ENCODE measurements around the gene PRSS2. TPM values are rescaled to one million over a fixed set of nuclear protein-coding genes. Genes with fewer than 3 reads are reported as not detected.
"Not testable (repeated sequence)": the region's sequence is repeated elsewhere in the genome, so short reads cannot be mapped to it uniquely, and the experiment has no call there.

Gene PRSS2
- total RNA-seq, 1 donor from 2014 or later: not detected

DNA sequence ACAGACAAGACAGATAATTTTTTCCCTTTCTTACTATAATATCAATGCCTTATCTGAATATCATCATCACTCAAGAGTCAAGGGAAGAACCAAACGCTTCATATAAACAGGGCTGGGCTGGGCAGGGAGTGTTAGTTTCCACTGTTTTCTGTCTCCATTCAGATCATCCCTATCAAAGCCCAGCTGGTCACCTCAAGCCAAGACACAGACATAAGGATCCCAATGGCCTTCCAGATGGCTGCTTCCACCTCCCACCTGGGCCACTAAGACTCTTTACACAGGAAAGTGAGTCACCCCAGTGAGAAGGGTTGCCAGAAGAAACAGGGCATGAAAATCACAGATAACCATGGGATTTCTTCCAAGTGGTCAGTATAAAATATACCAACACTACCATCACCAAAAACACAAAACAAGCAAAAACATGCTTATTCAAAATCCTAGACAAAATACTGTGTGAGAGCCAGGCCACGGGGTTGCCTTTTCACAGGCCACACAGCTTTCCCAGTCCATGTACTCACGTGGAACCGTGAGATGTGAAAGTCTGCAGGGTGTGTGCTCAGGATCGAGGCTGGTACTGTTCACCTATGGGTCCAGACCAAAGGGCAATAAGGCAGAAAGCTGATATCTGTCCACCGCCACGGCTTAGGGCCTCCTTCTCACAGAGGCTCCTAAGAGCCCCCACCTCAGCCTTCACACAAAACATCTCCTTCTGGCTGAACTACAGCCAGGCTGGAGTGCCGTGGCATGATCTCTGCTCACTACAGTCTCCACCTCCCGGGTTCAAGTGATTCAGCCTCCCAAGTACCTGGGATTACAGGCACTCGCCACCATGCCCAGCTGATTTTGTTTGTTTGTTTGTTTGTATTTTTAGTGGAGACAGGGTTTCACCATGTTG lies 15.8 kb upstream of the PRSS2 start:
- intact Hi-C loops (cut with DNase I): no loop called here
- peak; percentile 51 for DNase-seq (ENCODE audit: low spot score)

- intact Hi-C loops (cut with DNase I); DNase-seq (ENCODE audit: low spot score): not testable (repeated sequence)
These were observed 12.5 kb upstream of the PRSS2 start for GRCh38 chr7:142758312-142758711.

- peak; percentile 41 for DNase-seq (ENCODE audit: low spot score)
- intact Hi-C loops (cut with DNase I): no loop called here
These were observed 11.3 kb upstream of the PRSS2 start for GRCh38 chr7:142759433-142759832.

DNA sequence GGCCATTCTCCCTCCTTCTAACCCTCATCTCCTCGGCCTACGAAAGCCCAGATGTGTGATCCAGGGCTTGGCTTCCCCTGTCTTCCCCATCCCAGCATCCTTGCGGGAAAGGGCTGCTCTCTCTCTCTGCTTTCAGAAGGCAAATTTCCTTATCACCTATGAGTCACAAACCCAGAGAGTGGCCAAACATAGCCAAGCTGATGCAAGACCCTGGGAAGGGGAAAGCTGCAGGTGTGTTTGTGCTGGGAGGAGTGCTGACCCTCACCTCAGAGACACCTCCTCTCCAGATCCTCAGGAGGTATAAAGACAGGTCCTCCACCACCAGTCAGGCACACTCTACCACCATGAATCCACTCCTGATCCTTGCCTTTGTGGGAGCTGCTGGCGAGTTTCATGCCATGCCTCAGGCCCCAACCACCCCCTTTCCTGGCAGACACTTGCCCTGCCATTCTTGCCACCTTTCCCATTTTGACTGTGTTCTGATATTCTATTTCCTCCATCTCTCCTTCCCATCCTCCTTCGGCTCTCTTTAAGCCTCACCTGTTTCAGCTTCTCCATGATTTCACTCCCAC lies 10.6 kb upstream of the PRSS2 start:
- intact Hi-C loops (cut with DNase I): no loop called here
- peak; percentile 41 for DNase-seq (ENCODE audit: low spot score)

GRCh38 chr7:142761606-142762005 lies 9.2 kb upstream of the PRSS2 start:
- intact Hi-C loops (cut with DNase I): not testable (repeated sequence)
- peak; percentile 31 for DNase-seq (ENCODE audit: low spot score)

GRCh38 chr7:142762104-142762503 lies 8.7 kb upstream of the PRSS2 start:
- intact Hi-C loops (cut with DNase I): no loop called here
- DNase-seq (ENCODE audit: low spot score): no peak

DNA sequence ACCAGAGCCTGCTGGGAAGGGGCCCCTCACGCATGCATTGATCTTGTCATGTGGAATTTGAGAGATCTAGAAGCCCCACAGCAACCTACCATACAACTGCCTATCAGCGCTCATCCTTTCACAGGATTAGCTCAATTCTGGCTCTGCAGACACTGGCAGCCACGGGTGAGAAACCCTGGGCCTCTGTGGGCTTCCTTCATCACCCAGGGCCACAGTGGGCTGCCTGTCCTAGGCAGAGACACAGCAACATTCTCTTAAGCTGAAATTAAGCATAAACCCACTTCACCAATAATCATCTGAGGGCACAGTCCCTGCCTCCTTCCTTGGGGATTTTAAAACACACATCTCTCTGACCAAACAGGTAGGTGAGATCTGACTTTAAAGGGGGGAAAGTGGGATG lies 3.3 kb upstream of the PRSS2 start:
- DNase-seq (ENCODE audit: low spot score): peak; percentile 35
- intact Hi-C loops (cut with DNase I): no loop called here

GRCh38 chr7:142767861-142768260 lies 2.9 kb upstream of the PRSS2 start:
- intact Hi-C loops (cut with DNase I): no loop called here
- peak; percentile 26 for DNase-seq (ENCODE audit: low spot score)

GRCh38 chr7:142768885-142769284 lies 1.9 kb upstream of the PRSS2 start:
- DNase-seq (ENCODE audit: low spot score): peak; percentile 41
- intact Hi-C loops (cut with DNase I): not testable (repeated sequence)

DNA sequence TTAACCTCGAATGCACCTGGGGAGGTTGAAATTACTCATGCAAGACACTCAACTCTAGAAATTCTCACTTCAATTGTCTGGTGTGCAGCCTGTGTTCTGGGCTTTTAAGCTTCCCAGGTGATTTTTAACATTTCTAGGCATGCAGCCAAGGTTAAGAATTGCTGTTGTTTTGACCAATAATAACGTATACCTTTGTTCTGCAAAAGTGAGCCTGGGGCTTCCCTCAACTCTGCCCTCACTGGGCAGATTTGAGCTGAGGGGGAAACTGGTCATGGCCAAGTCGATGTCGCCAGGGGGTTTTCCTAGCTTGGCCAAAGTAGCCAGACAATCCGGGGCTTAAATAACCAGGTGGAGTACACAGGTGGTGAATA lies 568 bp downstream of the PRSS2 start:
- intact Hi-C loops (cut with DNase I): no loop called here
- DNase-seq (ENCODE audit: low spot score): no peak

GRCh38 chr7:142772051-142772450 lies 1.3 kb downstream of the PRSS2 start:
- intact Hi-C loops (cut with DNase I): no loop called here
- no peak for DNase-seq (ENCODE audit: low spot score)

DNA sequence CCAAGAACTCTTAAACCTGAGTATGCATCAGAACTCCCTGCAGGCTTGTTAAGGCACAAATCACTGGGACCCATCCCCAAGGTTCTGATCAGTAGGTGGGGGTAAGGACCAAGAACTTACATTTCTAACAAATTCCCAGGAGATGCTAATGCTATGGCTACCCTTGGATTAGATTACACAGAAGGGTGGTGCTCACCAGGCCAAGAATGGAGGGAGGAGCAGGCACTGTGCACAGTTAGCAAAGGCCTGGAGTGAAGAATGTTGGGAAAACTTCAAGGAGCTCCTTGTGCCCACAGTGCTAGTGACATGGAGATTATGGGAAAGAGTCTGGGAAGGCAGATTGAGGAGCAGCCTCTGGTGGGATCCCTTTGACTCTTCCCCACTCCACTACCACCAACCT lies 1.9 kb downstream of the PRSS2 start:
- no peak for DNase-seq (ENCODE audit: low spot score)
- intact Hi-C loops (cut with DNase I): no loop called here

- intact Hi-C loops (cut with DNase I): no loop called here
- DNase-seq (ENCODE audit: low spot score): no peak
These were observed 2.5 kb downstream of the PRSS2 start for GRCh38 chr7:142773230-142773629.

- intact Hi-C loops (cut with DNase I): no loop called here
These were observed 3.4 kb downstream of the PRSS2 start for GRCh38 chr7:142773937-142774744.

GRCh38 chr7:142774826-142775225 lies 4.1 kb downstream of the PRSS2 start:
- intact Hi-C loops (cut with DNase I): no loop called here
- DNase-seq (ENCODE audit: low spot score): no peak

More at GRCh38 chr7:142773937-142774744, 3.4 kb downstream of the PRSS2 start:
- DNase-seq (ENCODE audit: low spot score): no peak

DNA sequence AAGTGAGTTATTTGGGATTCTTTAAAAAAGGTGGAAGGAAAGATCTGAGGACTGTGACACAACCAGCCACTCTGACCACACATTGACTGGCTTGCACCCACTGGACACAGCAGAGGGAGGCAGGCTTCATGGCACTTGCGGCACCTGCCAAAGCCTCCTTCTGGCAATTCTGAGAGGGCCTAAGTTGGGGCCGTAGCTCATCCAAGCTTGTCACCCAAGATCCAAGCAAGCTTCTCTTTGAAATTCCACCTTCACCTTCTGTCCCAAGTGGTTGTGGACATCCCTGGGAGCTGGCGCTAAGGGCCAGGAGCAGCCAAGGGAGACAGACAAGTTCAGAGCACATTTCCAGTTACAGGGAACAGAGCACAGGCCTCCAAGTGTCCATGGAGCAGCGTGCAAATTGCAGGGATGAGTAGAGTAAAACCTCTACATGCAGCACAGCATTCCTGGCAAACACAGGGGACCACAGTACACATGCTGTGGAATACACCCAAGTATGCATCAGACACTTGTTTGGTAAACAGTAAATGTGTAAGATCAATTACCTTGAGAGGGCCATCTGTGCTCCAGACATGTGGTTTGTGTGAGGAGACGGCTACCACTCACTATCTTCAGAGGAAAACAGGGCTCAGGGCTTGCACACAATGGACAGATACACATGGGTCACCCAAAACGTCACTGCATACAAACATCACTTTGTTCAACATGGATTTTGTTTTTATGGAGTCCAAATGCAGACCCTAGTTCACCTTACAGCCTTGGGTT lies 4.8 kb downstream of the PRSS2 start:
- intact Hi-C loops (cut with DNase I): not testable (repeated sequence)
- DNase-seq (ENCODE audit: low spot score): peak; percentile 44

- intact Hi-C loops (cut with DNase I): no loop called here
- peak; percentile 68 for DNase-seq (ENCODE audit: low spot score)
These were observed 5.6 kb downstream of the PRSS2 start for GRCh38 chr7:142776206-142776844.

DNA sequence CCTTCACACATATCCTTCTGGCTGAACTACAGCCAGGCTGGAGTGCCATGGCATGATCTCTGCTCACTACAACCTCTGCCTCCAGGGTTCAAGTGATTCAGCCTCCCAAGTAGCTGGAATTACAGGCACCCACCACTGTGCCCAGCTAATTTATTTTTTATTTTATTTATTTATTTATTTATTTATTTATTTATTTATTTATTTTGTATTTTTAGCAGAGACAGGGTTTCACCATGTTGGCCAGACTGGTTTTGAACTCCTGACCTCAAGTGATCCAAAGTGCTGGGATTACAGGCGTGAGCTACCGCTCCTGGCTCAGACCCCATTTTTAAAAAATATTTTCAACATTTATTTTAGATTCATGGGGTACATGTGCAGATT lies 6.1 kb downstream of the PRSS2 start:
- intact Hi-C loops (cut with DNase I); DNase-seq (ENCODE audit: low spot score): not testable (repeated sequence)

GRCh38 chr7:142777318-142777717 lies 6.5 kb downstream of the PRSS2 start:
- intact Hi-C loops (cut with DNase I): no loop called here
- no peak for DNase-seq (ENCODE audit: low spot score)

Data from cardiac septum (tissue), 1 donor.